ENCODE measurements around the gene AOPEP. TPM values are rescaled to one million over a fixed set of nuclear protein-coding genes. Genes with fewer than 3 reads are reported as not detected.

The AOPEP gene
- total RNA-seq, 4 donors from 2014 or later, result 252 to 375 (median 312) TPM

DNA sequence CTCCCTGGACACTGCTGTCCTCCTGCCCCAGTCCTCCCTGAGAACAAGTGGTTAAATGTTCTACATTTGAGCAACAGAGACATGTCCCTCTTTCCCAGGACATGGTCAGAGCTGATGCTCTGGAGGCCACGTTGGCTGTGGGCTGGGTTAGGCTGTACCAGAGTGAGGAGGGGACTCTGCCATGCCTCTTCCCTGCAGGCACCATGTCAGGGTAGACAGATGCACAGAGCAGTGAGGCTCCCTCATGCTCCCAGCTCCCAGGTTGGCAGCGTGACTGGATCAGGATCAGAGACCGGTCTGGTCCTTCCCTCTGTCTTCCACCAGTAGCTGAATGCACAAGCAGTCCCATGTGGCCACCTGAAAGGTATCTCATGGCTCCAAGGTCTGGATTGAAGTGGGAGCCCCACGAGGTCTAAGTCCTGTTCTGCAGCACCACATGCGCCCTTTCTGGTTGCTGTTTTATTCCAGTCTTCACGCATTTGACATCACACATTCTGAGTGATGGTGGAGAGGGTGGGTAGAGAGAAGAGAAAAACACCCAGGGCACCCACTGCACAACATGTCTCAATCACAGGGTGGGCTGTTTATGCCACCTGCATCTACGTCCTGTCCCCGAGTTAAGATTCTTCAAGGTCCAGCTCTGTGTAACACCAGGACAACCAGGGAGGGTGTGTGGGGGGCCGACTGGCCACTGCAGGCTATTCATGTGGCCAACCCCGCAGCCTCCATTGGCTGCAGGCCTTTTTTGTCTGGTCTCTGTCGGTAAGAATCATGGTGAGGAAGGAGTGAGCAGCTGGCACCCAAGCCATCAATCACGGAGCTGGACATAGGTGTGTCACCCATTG lies 386.2 kb downstream of the AOPEP start:
- H3K27ac ChIP-seq, result peak overlapping the region in 1 of 4 donors; percentile 4
- no peak overlapping the region for H3K4me3 ChIP-seq
- peaks cover 2 to 34% (median 7%) of the 10 kb centered on the region in 3 donors for H3K4me1 ChIP-seq
- no peak for TF ChIP-seq POLR2A (IDR thresholded peaks at IDR 0.05)
- no peak for TF ChIP-seq EP300 (IDR thresholded peaks at IDR 0.05)
- TF ChIP-seq POLR2AphosphoS5 (IDR thresholded peaks at IDR 0.05), result peak; percentile 3
- TF ChIP-seq, protein P1, sequence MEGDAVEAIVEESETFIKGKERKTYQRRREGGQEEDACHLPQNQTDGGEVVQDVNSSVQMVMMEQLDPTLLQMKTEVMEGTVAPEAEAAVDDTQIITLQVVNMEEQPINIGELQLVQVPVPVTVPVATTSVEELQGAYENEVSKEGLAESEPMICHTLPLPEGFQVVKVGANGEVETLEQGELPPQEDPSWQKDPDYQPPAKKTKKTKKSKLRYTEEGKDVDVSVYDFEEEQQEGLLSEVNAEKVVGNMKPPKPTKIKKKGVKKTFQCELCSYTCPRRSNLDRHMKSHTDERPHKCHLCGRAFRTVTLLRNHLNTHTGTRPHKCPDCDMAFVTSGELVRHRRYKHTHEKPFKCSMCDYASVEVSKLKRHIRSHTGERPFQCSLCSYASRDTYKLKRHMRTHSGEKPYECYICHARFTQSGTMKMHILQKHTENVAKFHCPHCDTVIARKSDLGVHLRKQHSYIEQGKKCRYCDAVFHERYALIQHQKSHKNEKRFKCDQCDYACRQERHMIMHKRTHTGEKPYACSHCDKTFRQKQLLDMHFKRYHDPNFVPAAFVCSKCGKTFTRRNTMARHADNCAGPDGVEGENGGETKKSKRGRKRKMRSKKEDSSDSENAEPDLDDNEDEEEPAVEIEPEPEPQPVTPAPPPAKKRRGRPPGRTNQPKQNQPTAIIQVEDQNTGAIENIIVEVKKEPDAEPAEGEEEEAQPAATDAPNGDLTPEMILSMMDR (IDR thresholded peaks at IDR 0.05), result no peak
- peaks cover 0 to 55% of the 10 kb centered on the region in 2 donors for H3K36me3 ChIP-seq
- H3K27me3 ChIP-seq, result no peaks in the 10 kb centered on the region
- WGBS, 2 donors (ENCODE audit: low coverage in 1 of 2), result 96% methylated on average over 5 of the region's 12 CpGs; no CpG with 5 or more reads in 1 of the 2 donors
- ATAC-seq, result no peak
- no peaks in the 10 kb centered on the region for H3K9me3 ChIP-seq

DNA sequence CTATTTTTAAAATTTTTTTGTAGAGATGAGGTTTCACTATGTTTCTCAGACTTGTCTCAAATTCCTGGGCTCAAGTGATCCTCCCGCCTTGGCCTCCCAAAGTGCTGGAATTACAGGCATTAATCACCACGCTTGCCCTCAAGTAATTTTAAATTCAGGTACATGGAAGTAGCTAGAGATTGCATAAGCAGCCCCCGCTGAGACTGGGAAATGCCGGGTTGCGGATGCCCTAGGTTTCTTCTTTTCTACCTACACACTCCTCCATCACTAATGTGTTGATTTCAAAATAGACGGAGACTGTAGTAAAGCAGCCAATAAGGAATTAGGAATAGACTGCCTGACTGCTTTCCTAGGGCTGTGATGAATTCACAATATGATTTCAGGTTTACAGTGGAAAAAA lies 388.6 kb downstream of the AOPEP start:
- Histone ChIP-seq H3K4me1 (peaks cover 2 to 21% (median 5%) of the 10 kb centered on the region in 3 donors), H3K9me3 (no peaks in the 10 kb centered on the region), H3K4me3 (no peak overlapping the region), H3K27me3 (no peaks in the 10 kb centered on the region), H3K36me3 (peaks cover 0 to 38% of the 10 kb centered on the region in 2 donors), H3K27ac (peak overlapping the region in 3 of 4 donors; percentile 55 to 72 (median 67))
- TF ChIP-seq EP300 (IDR thresholded peaks at IDR 0.05) (no peak), POLR2A (IDR thresholded peaks at IDR 0.05) (no peak), POLR2AphosphoS5 (IDR thresholded peaks at IDR 0.05) (peak; percentile 1)
- TF ChIP-seq, protein P1 (IDR thresholded peaks at IDR 0.05), result no peak
- no peak for ATAC-seq
- WGBS, 2 donors (ENCODE audit: low coverage in 1 of 2), result 83 to 91% methylated on average over 5 to 6 of the region's 6 CpGs

DNA sequence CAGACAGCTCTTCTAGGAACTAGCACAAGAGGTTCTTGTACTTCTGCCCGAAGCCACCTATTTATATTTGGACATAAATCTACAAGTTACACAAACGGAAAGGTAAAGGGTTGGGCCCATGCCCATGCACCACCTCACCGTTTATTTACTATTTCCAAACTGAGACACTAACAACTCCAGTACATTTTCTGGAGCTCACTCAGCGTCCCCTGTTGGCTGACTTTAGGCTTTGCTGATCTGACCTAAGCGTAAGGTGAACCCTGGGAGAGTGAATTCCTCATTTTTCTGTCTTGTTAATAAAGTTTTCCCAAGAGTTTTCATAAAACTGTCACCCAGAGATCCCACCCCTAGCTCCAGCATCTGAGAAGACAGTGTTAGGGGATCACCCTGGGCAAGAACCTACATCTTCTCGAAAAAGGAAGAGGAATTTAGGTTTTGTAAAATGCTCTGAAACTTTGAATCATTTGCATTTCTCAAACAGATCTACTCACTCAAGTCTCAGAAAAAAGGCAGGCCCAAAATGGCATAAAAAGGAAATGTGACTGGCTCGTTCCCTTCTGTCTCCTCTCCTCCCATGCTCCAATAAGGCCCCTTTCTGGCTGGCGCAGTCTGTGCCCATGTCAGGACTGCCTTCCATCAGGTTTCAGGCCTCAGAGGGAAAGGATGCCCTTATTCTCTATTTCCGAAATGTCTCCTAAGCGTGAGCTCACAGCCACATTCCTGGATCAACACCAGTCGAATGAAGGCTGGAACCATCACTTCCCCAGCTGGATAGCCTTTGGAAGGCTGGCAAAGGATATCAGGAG lies 389.7 kb downstream of the AOPEP start:
- Histone ChIP-seq H3K27me3 (no peaks in the 10 kb centered on the region), H3K9me3 (no peaks in the 10 kb centered on the region), H3K27ac (peak overlapping the region; percentile 29 to 72 (median 61)), H3K4me3 (no peak overlapping the region), H3K4me1 (peaks cover 2 to 29% (median 5%) of the 10 kb centered on the region in 3 donors), H3K36me3 (peaks cover 0 to 29% of the 10 kb centered on the region in 2 donors)
- TF ChIP-seq, protein P1 (IDR thresholded peaks at IDR 0.05), result peak; percentile 22 to 62 (median 45)
- TF ChIP-seq POLR2A (IDR thresholded peaks at IDR 0.05) (no peak), POLR2AphosphoS5 (IDR thresholded peaks at IDR 0.05) (peak; percentile 37), EP300 (IDR thresholded peaks at IDR 0.05) (no peak)
- WGBS, 2 donors (ENCODE audit: low coverage in 1 of 2), result 62 to 72% methylated on average over 11 of the region's 11 CpGs
- peak; percentile 5 for ATAC-seq

DNA sequence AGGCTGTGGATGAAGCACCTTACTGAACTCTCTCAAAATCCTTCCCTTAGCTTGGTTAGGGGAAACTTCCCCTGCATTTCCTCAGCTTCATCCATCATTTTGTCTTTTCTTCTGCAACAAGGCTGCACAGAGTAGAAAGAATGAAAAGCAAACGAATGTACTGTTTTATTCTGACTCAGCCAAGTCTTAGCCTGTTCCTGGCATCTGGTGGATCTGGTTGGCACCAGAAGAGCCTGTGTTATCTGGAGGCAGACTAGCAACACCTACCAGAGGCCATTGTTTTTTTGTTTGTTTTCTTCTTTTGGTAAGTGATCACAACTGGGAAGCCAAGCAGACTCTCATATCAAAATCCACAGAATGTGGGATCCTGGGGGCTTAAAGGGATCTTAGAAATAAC lies 390.3 kb downstream of the AOPEP start:
- 25% methylated on average over 1 of the region's 1 CpG; no CpG with 5 or more reads in 1 of the 2 donors for WGBS, 2 donors (ENCODE audit: low coverage in 1 of 2)
- no peak for ATAC-seq

More for the DNA sequence above, 390.3 kb downstream of the AOPEP start:
- Histone ChIP-seq H3K4me1 (peaks cover 2 to 33% (median 5%) of the 10 kb centered on the region in 3 donors), H3K4me3 (no peak overlapping the region), H3K9me3 (no peaks in the 10 kb centered on the region), H3K27me3 (no peaks in the 10 kb centered on the region), H3K36me3 (peaks cover 0 to 23% of the 10 kb centered on the region in 2 donors), H3K27ac (peak overlapping the region in 3 of 4 donors; percentile 55 to 72 (median 67))
- TF ChIP-seq POLR2A (IDR thresholded peaks at IDR 0.05) (no peak), POLR2AphosphoS5 (IDR thresholded peaks at IDR 0.05) (peak; percentile 37), EP300 (IDR thresholded peaks at IDR 0.05) (no peak)
- TF ChIP-seq, protein P1 (IDR thresholded peaks at IDR 0.05), result no peak

Measured in gastroesophageal sphincter (tissue), 4 donors.